ENCODE data around the gene TWSG1. TPM values are rescaled to one million over a fixed set of nuclear protein-coding genes. Genes with fewer than 3 reads are reported as not detected.

Gene TWSG1
- total RNA-seq, 1 donor from 2014 or later, result 20.0 TPM

DNA sequence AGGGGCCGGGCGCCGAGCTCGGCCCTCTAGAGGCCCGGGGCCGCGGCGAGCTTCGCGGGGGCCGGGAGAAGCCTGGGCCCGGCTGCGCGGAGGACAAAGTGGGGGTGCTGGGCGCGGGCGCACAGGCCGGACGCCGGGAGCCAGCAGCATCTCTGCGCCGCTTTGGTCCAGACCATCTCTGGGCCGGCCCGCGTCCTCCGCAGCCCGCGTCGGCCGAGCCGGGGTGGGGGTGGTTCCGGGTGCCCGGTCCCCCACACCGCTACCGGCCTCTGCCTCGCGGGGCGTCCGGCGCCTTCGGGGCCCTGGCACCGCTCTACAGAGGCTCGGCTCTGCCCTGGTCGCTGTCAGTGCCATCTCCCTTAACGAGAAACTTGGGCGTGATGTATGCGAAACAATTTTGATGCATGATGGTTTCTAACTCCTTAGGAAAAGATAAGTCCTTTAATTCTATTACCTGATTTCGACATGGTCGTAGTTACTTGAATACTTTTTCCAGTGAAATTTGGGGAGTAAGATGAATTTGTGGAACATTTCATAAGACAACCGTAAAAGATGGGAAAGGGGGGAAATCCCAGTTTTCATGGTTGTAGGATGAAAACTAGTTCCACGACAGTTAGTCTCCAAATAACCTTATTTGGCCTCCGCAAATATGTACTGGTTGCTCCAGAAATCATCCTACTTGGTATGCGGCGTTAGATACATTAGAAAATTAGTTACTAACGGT is 562 bp downstream of the TWSG1 start:
- H3K9me3 Mint-ChIP-seq (ENCODE audit: unreplicated experiment), result no peaks in the 10 kb centered on the region
- H3K36me3 Mint-ChIP-seq (ENCODE audit: low read depth, unreplicated experiment), result peaks cover 4% of the 10 kb centered on the region
- H3K4me3 Mint-ChIP-seq (ENCODE audit: unreplicated experiment), result peak overlapping the region; percentile 92
- H3K27me3 Mint-ChIP-seq (ENCODE audit: unreplicated experiment), result no peaks in the 10 kb centered on the region
- H3K4me1 Mint-ChIP-seq (ENCODE audit: unreplicated experiment), result no peaks in the 10 kb centered on the region
- H3K27ac Mint-ChIP-seq (ENCODE audit: unreplicated experiment), result no peak overlapping the region
- peak; percentile 21 for TF ChIP-seq CTCF (IDR thresholded peaks at IDR 0.05; ENCODE audit: unreplicated experiment)
- no peak for DNase-seq (ENCODE audit: low spot score)

GRCh38 chr18:9335697-9336045 is 1.1 kb downstream of the TWSG1 start:
- DNase-seq (ENCODE audit: low spot score), result no peak
- peaks cover 8% of the 10 kb centered on the region for H3K36me3 Mint-ChIP-seq (ENCODE audit: low read depth, unreplicated experiment)
- no peak for TF ChIP-seq CTCF (IDR thresholded peaks at IDR 0.05; ENCODE audit: unreplicated experiment)
- H3K4me1 Mint-ChIP-seq (ENCODE audit: unreplicated experiment), result no peaks in the 10 kb centered on the region
- no peak overlapping the region for H3K27ac Mint-ChIP-seq (ENCODE audit: unreplicated experiment)
- H3K4me3 Mint-ChIP-seq (ENCODE audit: unreplicated experiment), result peak overlapping the region; percentile 92
- no peaks in the 10 kb centered on the region for H3K9me3 Mint-ChIP-seq (ENCODE audit: unreplicated experiment)
- no peaks in the 10 kb centered on the region for H3K27me3 Mint-ChIP-seq (ENCODE audit: unreplicated experiment)

DNA sequence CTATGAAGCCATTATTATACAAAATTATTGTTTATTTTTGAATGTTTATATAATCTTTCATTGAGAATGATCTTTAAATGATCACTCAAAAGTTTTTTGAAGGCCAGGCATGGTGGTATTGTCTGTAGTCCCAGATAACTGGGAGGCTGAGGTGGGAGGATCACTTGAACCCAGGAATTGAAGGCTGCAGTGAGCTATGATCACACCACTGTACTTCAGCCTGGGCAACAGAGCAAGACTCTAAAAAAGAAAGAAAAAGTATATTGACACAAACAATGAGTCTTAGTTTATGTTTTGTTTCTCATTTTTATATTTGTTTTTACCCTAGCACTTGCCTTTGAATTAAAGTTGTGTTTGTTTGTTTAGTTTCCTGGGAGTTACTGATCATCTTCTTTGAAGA is 2.3 kb downstream of the TWSG1 start:
- H3K27ac Mint-ChIP-seq (ENCODE audit: unreplicated experiment), result no peak overlapping the region
- H3K27me3 Mint-ChIP-seq (ENCODE audit: unreplicated experiment), result no peaks in the 10 kb centered on the region
- TF ChIP-seq CTCF (IDR thresholded peaks at IDR 0.05; ENCODE audit: unreplicated experiment), result no peak
- no peak for DNase-seq (ENCODE audit: low spot score)
- peaks cover 8% of the 10 kb centered on the region for H3K36me3 Mint-ChIP-seq (ENCODE audit: low read depth, unreplicated experiment)
- H3K9me3 Mint-ChIP-seq (ENCODE audit: unreplicated experiment), result no peaks in the 10 kb centered on the region
- no peaks in the 10 kb centered on the region for H3K4me1 Mint-ChIP-seq (ENCODE audit: unreplicated experiment)
- H3K4me3 Mint-ChIP-seq (ENCODE audit: unreplicated experiment), result peak overlapping the region; percentile 42

DNA sequence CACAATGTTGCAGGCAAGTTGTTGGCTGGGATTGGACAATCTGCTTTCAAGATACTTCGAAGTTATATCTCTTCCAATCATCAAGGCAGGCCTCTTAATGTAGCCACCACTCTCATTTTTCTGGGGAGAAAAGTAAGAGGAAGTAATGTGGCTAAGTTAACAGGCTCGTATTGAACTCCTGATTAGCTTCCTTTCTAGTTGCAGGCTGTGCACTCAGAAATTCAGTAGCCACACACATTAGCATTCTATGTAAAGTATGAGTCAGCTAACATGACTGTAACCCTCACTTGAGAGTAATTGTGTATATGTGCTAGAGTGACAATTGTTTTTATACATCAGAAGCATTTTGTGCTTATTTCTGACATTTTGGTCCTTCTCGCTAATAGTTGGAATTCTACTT is 3.3 kb downstream of the TWSG1 start:
- Mint-ChIP-seq H3K4me3 (ENCODE audit: unreplicated experiment) (no peak overlapping the region), H3K9me3 (ENCODE audit: unreplicated experiment) (no peaks in the 10 kb centered on the region), H3K4me1 (ENCODE audit: unreplicated experiment) (no peaks in the 10 kb centered on the region), H3K36me3 (ENCODE audit: low read depth, unreplicated experiment) (peaks cover 8% of the 10 kb centered on the region), H3K27ac (ENCODE audit: unreplicated experiment) (no peak overlapping the region), H3K27me3 (ENCODE audit: unreplicated experiment) (no peaks in the 10 kb centered on the region)
- no peak for TF ChIP-seq CTCF (IDR thresholded peaks at IDR 0.05; ENCODE audit: unreplicated experiment)
- DNase-seq (ENCODE audit: low spot score), result no peak

DNA sequence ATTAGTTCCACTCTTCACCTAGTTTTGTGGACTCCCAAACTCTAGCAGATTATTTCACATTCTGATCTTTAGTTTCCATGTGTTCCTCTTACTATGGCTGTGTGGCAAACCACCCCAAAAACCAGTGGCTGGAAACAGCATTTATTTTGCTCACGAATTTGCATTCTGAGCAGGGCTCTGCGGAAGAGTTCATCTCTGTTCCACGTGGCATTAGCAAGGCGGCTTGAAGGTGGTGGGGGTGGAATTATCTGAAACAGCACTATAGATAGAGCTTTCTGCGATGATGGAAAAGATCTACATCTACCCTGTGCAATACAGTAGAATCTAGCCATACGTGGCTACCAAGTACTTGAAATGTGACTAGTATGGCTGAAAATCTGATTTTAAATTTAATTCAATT is 5.9 kb downstream of the TWSG1 start:
- Mint-ChIP-seq H3K27ac (ENCODE audit: unreplicated experiment) (no peak overlapping the region), H3K9me3 (ENCODE audit: unreplicated experiment) (no peaks in the 10 kb centered on the region), H3K27me3 (ENCODE audit: unreplicated experiment) (no peaks in the 10 kb centered on the region), H3K4me3 (ENCODE audit: unreplicated experiment) (no peak overlapping the region), H3K4me1 (ENCODE audit: unreplicated experiment) (no peaks in the 10 kb centered on the region), H3K36me3 (ENCODE audit: low read depth, unreplicated experiment) (peaks cover 11% of the 10 kb centered on the region)
- DNase-seq (ENCODE audit: low spot score), result no peak
- TF ChIP-seq CTCF (IDR thresholded peaks at IDR 0.05; ENCODE audit: unreplicated experiment), result no peak

Data from endothelial cell (in vitro differentiated cells).